GM19351 (cell line): ENCODE measurements around the gene IMPDH1.
A peak's percentile ranks its signal among the peaks of the same experiment; 100 is the strongest.

Experiments used
- ATAC-seq: cut with Tn5 transposase; IDR thresholded peaks from one replicate; pipeline ENCODE4 v1.9.1; 2021; ENCODE audit warnings: mild to moderate bottlenecking, moderate library complexity; ENCODE audit not compliant: unreplicated experiment

Gene IMPDH1

GRCh38 chr7:128363261-128363721 lies 46.5 kb downstream of the IMPDH1 start:
- ATAC-seq, result no peak

- ATAC-seq, result no peak
These were observed 47.1 kb downstream of the IMPDH1 start for GRCh38 chr7:128362670-128363069.

GRCh38 chr7:128361411-128362379 lies 48.1 kb downstream of the IMPDH1 start, which contains the start of gene PRRT4:
TSS of gene PRRT4 (minus strand) at chr7:128361690.
- ATAC-seq, result no peak

- ATAC-seq, result no peak
These were observed 49.5 kb downstream of the IMPDH1 start for GRCh38 chr7:128360359-128360678.

- ATAC-seq, result no peak
These were observed 49.8 kb downstream of the IMPDH1 start for GRCh38 chr7:128359939-128360338.

GRCh38 chr7:128359336-128359735 lies 50.4 kb downstream of the IMPDH1 start:
- ATAC-seq, result no peak

- no peak for ATAC-seq
These were observed 51.5 kb downstream of the IMPDH1 start for GRCh38 chr7:128358233-128358632.

GRCh38 chr7:128357217-128357613 lies 52.6 kb downstream of the IMPDH1 start:
- ATAC-seq, result no peak

GRCh38 chr7:128356546-128357216 lies 53.1 kb downstream of the IMPDH1 start:
- no peak for ATAC-seq

GRCh38 chr7:128353610-128354009 lies 56.2 kb downstream of the IMPDH1 start:
- ATAC-seq, result no peak

GRCh38 chr7:128353189-128353588 lies 56.6 kb downstream of the IMPDH1 start:
- no peak for ATAC-seq

GRCh38 chr7:128352636-128353035 lies 57.1 kb downstream of the IMPDH1 start:
- no peak for ATAC-seq

- ATAC-seq, result no peak
These were observed 57.6 kb downstream of the IMPDH1 start for GRCh38 chr7:128352153-128352537.

GRCh38 chr7:128351296-128352152 lies 58.3 kb downstream of the IMPDH1 start:
- ATAC-seq, result no peak

- no peak for ATAC-seq
These were observed 59.0 kb downstream of the IMPDH1 start for GRCh38 chr7:128350708-128351295.

GRCh38 chr7:128349466-128349825 lies 60.3 kb downstream of the IMPDH1 start:
- ATAC-seq, result no peak

- no peak for ATAC-seq
These were observed 62.1 kb downstream of the IMPDH1 start for GRCh38 chr7:128347647-128348097.

- ATAC-seq, result no peak
These were observed 65.4 kb downstream of the IMPDH1 start for GRCh38 chr7:128344431-128344774.

- ATAC-seq, result peak; percentile 92
These were observed 66.0 kb downstream of the IMPDH1 start, which contains the start of gene RBM28 for GRCh38 chr7:128343554-128344430. TSS of gene RBM28 (minus strand) at chr7:128343908. CDS start at chr7:128343793, 115 bp downstream.
